ENCODE data around the gene RHOC. TPM values are rescaled to one million over a fixed set of nuclear protein-coding genes. Genes with fewer than 3 reads are reported as not detected.

Gene RHOC
- total and polyA plus RNA-seq, 2 experiments from 2014 or later, result 340 to 610 TPM

DNA sequence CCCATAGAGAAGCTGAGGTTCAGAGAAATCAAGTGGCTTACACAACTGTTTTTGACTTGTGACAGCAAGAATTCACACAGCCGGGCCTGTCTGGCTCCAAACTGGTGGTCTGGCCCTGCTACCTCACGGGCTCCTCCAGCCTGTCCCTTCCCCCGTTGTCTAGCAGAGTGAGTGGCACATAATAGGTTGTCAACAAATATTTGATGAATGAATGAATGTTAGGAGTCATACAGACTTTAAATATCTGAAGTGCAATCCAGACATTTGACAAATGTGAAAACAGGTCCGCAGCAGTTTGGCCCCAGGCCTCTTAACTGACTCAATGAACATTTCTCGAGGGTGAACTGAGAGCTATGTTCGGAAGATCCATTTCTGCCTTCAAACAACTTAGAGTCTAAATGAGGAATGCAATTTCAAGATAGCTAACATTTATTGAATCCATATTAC lies 1.1 kb upstream of the RHOC start:
- H3K4me1 ChIP-seq (ENCODE audit: insufficient read depth), result peaks cover 21% of the 10 kb centered on the region
- no peak for TF ChIP-seq EZH2 (IDR thresholded peaks at IDR 0.05; ENCODE audit: borderline replicate concordance)
- no peaks in the 10 kb centered on the region for H3K36me3 ChIP-seq (replicated peaks; ENCODE audit: insufficient read depth, low read depth)
- DNase-seq (ENCODE audit: low spot score), result no peak
- H3K27me3 ChIP-seq, result no peaks in the 10 kb centered on the region
- H4K20me1 ChIP-seq (ENCODE audit: insufficient read depth, poor library complexity, severe bottlenecking), result peaks cover 3% of the 10 kb centered on the region
- H3K4me3 ChIP-seq, result no peak overlapping the region
- peaks cover 30% of the 10 kb centered on the region for H3K79me2 ChIP-seq
- 80% methylated on average over 6 of the region's 6 CpGs for WGBS (ENCODE audit: low lambda C conversion rate, missing lambda C conversion rate)
- H3K9me3 ChIP-seq (ENCODE audit: low read depth), result no peaks in the 10 kb centered on the region
- H3K9me2 ChIP-seq (replicated peaks; ENCODE audit: insufficient read depth), result no peaks in the 10 kb centered on the region
- peak overlapping the region; percentile 97 for H3K27ac ChIP-seq
- H2AFZ ChIP-seq, result no peak overlapping the region
- peak overlapping the region; percentile 81 for H3K4me2 ChIP-seq

GRCh38 chr1:112707221-112708001 lies 484 bp upstream of the RHOC start:
- peak overlapping the region; percentile 68 for H2AFZ ChIP-seq
- no peaks in the 10 kb centered on the region for H3K36me3 ChIP-seq (replicated peaks; ENCODE audit: insufficient read depth, low read depth)
- H3K27ac ChIP-seq, result peak overlapping the region; percentile 97
- peaks cover 3% of the 10 kb centered on the region for H4K20me1 ChIP-seq (ENCODE audit: insufficient read depth, poor library complexity, severe bottlenecking)
- H3K9me3 ChIP-seq (ENCODE audit: low read depth), result no peaks in the 10 kb centered on the region
- H3K4me3 ChIP-seq, result peak overlapping the region; percentile 100
- peaks cover 36% of the 10 kb centered on the region for H3K79me2 ChIP-seq
- peak overlapping the region; percentile 81 for H3K4me2 ChIP-seq
- TF ChIP-seq CTCF (IDR thresholded peaks at IDR 0.05; ENCODE audit: poor library complexity) (peak; percentile 98), EZH2phosphoT487 (IDR thresholded peaks at IDR 0.05; ENCODE audit: low read depth, severe bottlenecking, unreplicated experiment) (no peak)
- 9% methylated on average over 26 of the region's 42 CpGs for WGBS (ENCODE audit: low lambda C conversion rate, missing lambda C conversion rate)
- peak; percentile 96 for DNase-seq (ENCODE audit: low spot score)
- peaks cover 26% of the 10 kb centered on the region for H3K4me1 ChIP-seq (ENCODE audit: insufficient read depth)
- no peaks in the 10 kb centered on the region for H3K9me2 ChIP-seq (replicated peaks; ENCODE audit: insufficient read depth)
- H3K27me3 ChIP-seq, result no peaks in the 10 kb centered on the region

DNA sequence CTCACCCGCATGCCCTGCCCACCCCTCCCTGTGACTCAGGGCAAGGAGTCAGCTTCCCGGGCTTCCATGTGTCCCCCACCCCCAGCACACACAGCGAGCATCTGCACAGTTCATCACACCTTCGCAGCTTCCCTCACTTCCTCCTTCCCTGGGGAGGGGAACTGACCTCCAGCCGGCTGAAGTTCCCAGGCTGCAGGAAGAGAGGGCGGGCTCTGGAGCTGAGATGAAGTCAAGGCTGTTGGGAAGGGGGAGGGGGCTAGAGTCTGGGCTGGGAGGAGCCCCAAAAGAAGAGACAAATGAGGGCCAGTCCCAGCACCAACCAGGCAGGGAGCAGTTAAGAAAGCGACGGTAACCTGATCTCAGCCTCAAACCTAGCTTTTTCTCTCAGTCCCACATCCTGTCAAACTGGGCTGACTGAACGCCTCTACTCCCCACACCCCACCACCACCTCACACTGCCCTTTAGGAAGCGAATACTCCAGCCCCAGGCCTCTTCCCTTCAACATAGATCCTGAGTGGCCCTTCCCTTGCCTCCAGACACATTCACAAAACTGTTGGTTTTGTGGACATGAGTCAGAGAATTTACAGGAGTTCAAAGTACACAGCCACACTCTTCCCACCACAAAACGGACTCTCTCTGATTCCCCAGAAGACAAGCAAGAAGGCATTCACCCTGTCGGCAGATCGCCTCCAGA lies 1.8 kb downstream of the RHOC start:
- DNase-seq (ENCODE audit: low spot score), result peak; percentile 94
- H3K9me2 ChIP-seq (replicated peaks; ENCODE audit: insufficient read depth), result no peaks in the 10 kb centered on the region
- no peaks in the 10 kb centered on the region for H3K9me3 ChIP-seq (ENCODE audit: low read depth)
- H3K4me2 ChIP-seq, result peak overlapping the region; percentile 91
- H4K20me1 ChIP-seq (ENCODE audit: insufficient read depth, poor library complexity, severe bottlenecking), result peaks cover 3% of the 10 kb centered on the region
- peak overlapping the region; percentile 97 for H3K27ac ChIP-seq
- H3K36me3 ChIP-seq (replicated peaks; ENCODE audit: insufficient read depth, low read depth), result no peaks in the 10 kb centered on the region
- peaks cover 40% of the 10 kb centered on the region for H3K79me2 ChIP-seq
- no peak overlapping the region for H2AFZ ChIP-seq
- 3% methylated on average over 13 of the region's 13 CpGs for WGBS (ENCODE audit: low lambda C conversion rate, missing lambda C conversion rate)
- peaks cover 48% of the 10 kb centered on the region for H3K4me1 ChIP-seq (ENCODE audit: insufficient read depth)
- H3K4me3 ChIP-seq, result peak overlapping the region; percentile 100
- no peaks in the 10 kb centered on the region for H3K27me3 ChIP-seq
- TF ChIP-seq EZH2 (IDR thresholded peaks at IDR 0.05; ENCODE audit: borderline replicate concordance), result no peak
- no peak for TF ChIP-seq CTCF (IDR thresholded peaks at IDR 0.05; ENCODE audit: poor library complexity)
- no peak for TF ChIP-seq EZH2phosphoT487 (IDR thresholded peaks at IDR 0.05; ENCODE audit: low read depth, severe bottlenecking, unreplicated experiment)

GRCh38 chr1:112704391-112704933 lies 2.5 kb downstream of the RHOC start:
- 41% methylated on average over 7 of the region's 7 CpGs for WGBS (ENCODE audit: low lambda C conversion rate, missing lambda C conversion rate)
- Histone ChIP-seq H3K4me1 (ENCODE audit: insufficient read depth) (peaks cover 54% of the 10 kb centered on the region), H3K36me3 (replicated peaks; ENCODE audit: insufficient read depth, low read depth) (no peaks in the 10 kb centered on the region), H3K4me3 (no peak overlapping the region), H3K79me2 (peaks cover 40% of the 10 kb centered on the region), H3K9me3 (ENCODE audit: low read depth) (no peaks in the 10 kb centered on the region), H3K27me3 (no peaks in the 10 kb centered on the region), H4K20me1 (ENCODE audit: insufficient read depth, poor library complexity, severe bottlenecking) (peaks cover 3% of the 10 kb centered on the region), H2AFZ (no peak overlapping the region), H3K9me2 (replicated peaks; ENCODE audit: insufficient read depth) (no peaks in the 10 kb centered on the region), H3K4me2 (peak overlapping the region; percentile 91), H3K27ac (peak overlapping the region; percentile 97)
- TF ChIP-seq CTCF (IDR thresholded peaks at IDR 0.05; ENCODE audit: poor library complexity), result no peak
- no peak for TF ChIP-seq EZH2phosphoT487 (IDR thresholded peaks at IDR 0.05; ENCODE audit: low read depth, severe bottlenecking, unreplicated experiment)
- TF ChIP-seq EZH2 (IDR thresholded peaks at IDR 0.05; ENCODE audit: borderline replicate concordance), result no peak
- DNase-seq (ENCODE audit: low spot score), result no peak

All from hepatocyte (in vitro differentiated cells).